ENCODE data around the gene CHST11.

Gene CHST11

GRCh38 chr12:104583301-104583700 is 126.6 kb downstream of the CHST11 start:
- H3K36me3 ChIP-seq (ENCODE audit: low read length): no peaks in the 10 kb centered on the region
- TF ChIP-seq CTCF (IDR thresholded peaks at IDR 0.05; ENCODE audit: insufficient read depth, low read length, poor library complexity, severe bottlenecking) (no peak), EZH2phosphoT487 (conservative IDR thresholded peaks at IDR 0.05; ENCODE audit: low read length) (no peak)
- H3K9me3 ChIP-seq (ENCODE audit: insufficient read depth, low read length): no peaks in the 10 kb centered on the region
- H3K27me3 ChIP-seq (ENCODE audit: low read length): no peaks in the 10 kb centered on the region
- no peaks in the 10 kb centered on the region for H3K9me2 ChIP-seq (replicated peaks; ENCODE audit: insufficient read depth, low read length)
- no peaks in the 10 kb centered on the region for H3F3A ChIP-seq (ENCODE audit: insufficient read depth)
- H3K79me2 ChIP-seq (ENCODE audit: insufficient read depth, low read length): no peaks in the 10 kb centered on the region
- peak overlapping the region; percentile 33 for H3K9ac ChIP-seq (ENCODE audit: low read length)
- H3K4me2 ChIP-seq (ENCODE audit: low read depth, low read length, poor library complexity, severe bottlenecking): peak overlapping the region; percentile 64
- H4K20me1 ChIP-seq (ENCODE audit: low read depth, low read length): no peaks in the 10 kb centered on the region
- peak overlapping the region; percentile 71 for H3K27ac ChIP-seq (ENCODE audit: low read depth, low read length)
- H3K4me3 ChIP-seq (ENCODE audit: insufficient read depth, low read length, poor library complexity, severe bottlenecking): peak overlapping the region; percentile 29
- H2AFZ ChIP-seq (ENCODE audit: low read depth, low read length, severe bottlenecking): peak overlapping the region; percentile 75

- Histone ChIP-seq H3K27ac (ENCODE audit: low read depth, low read length) (no peak overlapping the region), H3K9ac (ENCODE audit: low read length) (no peak overlapping the region), H3K79me2 (ENCODE audit: insufficient read depth, low read length) (no peaks in the 10 kb centered on the region), H3K27me3 (ENCODE audit: low read length) (no peaks in the 10 kb centered on the region), H3K36me3 (ENCODE audit: low read length) (no peaks in the 10 kb centered on the region), H3K4me2 (ENCODE audit: low read depth, low read length, poor library complexity, severe bottlenecking) (no peak overlapping the region), H3F3A (ENCODE audit: insufficient read depth) (no peaks in the 10 kb centered on the region), H3K9me3 (ENCODE audit: insufficient read depth, low read length) (no peaks in the 10 kb centered on the region), H3K9me2 (replicated peaks; ENCODE audit: insufficient read depth, low read length) (no peaks in the 10 kb centered on the region), H2AFZ (ENCODE audit: low read depth, low read length, severe bottlenecking) (no peak overlapping the region), H4K20me1 (ENCODE audit: low read depth, low read length) (no peaks in the 10 kb centered on the region), H3K4me3 (ENCODE audit: insufficient read depth, low read length, poor library complexity, severe bottlenecking) (no peak overlapping the region)
- TF ChIP-seq EZH2phosphoT487 (conservative IDR thresholded peaks at IDR 0.05; ENCODE audit: low read length): no peak
- no peak for TF ChIP-seq CTCF (IDR thresholded peaks at IDR 0.05; ENCODE audit: insufficient read depth, low read length, poor library complexity, severe bottlenecking)
These were observed 128.8 kb downstream of the CHST11 start for GRCh38 chr12:104585448-104586055.

- Histone ChIP-seq H3K36me3 (ENCODE audit: low read length) (no peaks in the 10 kb centered on the region), H3F3A (ENCODE audit: insufficient read depth) (no peaks in the 10 kb centered on the region), H3K9me2 (replicated peaks; ENCODE audit: insufficient read depth, low read length) (no peaks in the 10 kb centered on the region), H3K79me2 (ENCODE audit: insufficient read depth, low read length) (no peaks in the 10 kb centered on the region), H3K9me3 (ENCODE audit: insufficient read depth, low read length) (no peaks in the 10 kb centered on the region), H3K27ac (ENCODE audit: low read depth, low read length) (no peak overlapping the region), H3K4me2 (ENCODE audit: low read depth, low read length, poor library complexity, severe bottlenecking) (no peak overlapping the region), H3K4me3 (ENCODE audit: insufficient read depth, low read length, poor library complexity, severe bottlenecking) (no peak overlapping the region), H3K9ac (ENCODE audit: low read length) (no peak overlapping the region), H4K20me1 (ENCODE audit: low read depth, low read length) (no peaks in the 10 kb centered on the region), H3K27me3 (ENCODE audit: low read length) (no peaks in the 10 kb centered on the region), H2AFZ (ENCODE audit: low read depth, low read length, severe bottlenecking) (no peak overlapping the region)
- no peak for TF ChIP-seq EZH2phosphoT487 (conservative IDR thresholded peaks at IDR 0.05; ENCODE audit: low read length)
- TF ChIP-seq CTCF (IDR thresholded peaks at IDR 0.05; ENCODE audit: insufficient read depth, low read length, poor library complexity, severe bottlenecking): no peak
These were observed 129.7 kb downstream of the CHST11 start for GRCh38 chr12:104586351-104586919.
